ENCODE data around the gene TTC7B.

DNA sequence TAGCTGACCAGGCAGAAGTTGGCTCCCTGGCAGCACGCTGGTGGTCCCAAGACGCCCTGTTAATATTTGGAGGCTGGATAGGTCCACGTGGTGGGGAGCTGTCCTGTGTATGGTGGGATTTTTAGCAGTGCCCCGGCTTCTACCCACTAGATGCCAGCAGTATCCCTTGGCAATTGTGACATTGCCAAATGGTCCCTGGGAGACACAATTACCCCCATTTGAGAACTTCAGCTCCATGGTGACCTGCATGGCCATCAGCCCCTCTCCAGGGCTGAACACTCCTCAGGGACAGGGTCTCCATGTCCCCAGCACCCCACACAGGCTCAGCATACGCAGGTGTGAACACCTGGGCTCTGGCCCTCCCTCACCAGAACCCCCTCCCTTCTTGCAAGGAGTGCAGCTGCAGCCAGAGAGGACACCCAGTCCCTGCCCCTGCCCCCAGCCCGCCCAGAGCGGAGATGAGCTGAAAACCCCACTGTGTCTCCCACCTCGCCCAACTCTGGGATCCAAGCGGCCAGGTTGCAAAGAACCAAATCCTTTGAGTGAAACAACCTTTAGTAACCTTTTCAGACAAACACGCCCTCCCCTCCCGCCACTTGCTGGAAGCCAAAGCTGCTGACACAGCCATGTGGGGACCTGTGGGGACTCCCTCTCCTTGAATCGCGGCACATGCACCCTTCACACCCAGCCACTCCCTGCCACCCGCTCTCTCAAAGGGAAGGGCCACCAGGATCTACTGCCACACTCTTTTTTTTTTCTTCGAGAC lies 299.0 kb downstream of the TTC7B start:
- no peak for TF ChIP-seq POLR2A (IDR thresholded peaks at IDR 0.05; ENCODE audit: insufficient read depth in 1 of 2, low read depth in 2 of 2, low read length in 2 of 2)
- TF ChIP-seq ZZZ3 (CRISPR knock-in tag; IDR thresholded peaks at IDR 0.05; ENCODE audit: borderline replicate concordance), result no peak
- TF ChIP-seq, protein P1, sequence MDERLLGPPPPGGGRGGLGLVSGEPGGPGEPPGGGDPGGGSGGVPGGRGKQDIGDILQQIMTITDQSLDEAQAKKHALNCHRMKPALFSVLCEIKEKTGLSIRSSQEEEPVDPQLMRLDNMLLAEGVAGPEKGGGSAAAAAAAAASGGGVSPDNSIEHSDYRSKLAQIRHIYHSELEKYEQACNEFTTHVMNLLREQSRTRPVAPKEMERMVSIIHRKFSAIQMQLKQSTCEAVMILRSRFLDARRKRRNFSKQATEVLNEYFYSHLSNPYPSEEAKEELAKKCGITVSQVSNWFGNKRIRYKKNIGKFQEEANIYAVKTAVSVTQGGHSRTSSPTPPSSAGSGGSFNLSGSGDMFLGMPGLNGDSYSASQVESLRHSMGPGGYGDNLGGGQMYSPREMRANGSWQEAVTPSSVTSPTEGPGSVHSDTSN (CRISPR knock-in tag; IDR thresholded peaks at IDR 0.05), result no peak
- TF ChIP-seq ZNF777 (CRISPR knock-in tag; IDR thresholded peaks at IDR 0.05), result no peak
- no peak for TF ChIP-seq ATF2 (CRISPR knock-in tag; IDR thresholded peaks at IDR 0.05)
